GM18870 (cell line): ENCODE data around the gene C1orf50.
"Not testable (repeated sequence)": the region's sequence is repeated elsewhere in the genome, so short reads cannot be mapped to it uniquely, and the experiment has no call there.

Experiments used
- ATAC-seq: cut with Tn5 transposase; IDR thresholded peaks from one replicate; pipeline ENCODE4 v1.9.1; 2021; ENCODE audit warnings: moderate library complexity; ENCODE audit not compliant: unreplicated experiment

The C1orf50 gene

GRCh38 chr1:42766741-42767509, at the start of gene C1orf50, which contains the start of gene P3H1:
C1orf50 (plus strand) TSS chr1:42767249; CDS start chr1:42767312, 63 bp downstream.
P3H1 (minus strand) TSS chr1:42767028; CDS start chr1:42766971, 57 bp downstream.
- peak; percentile 92 for ATAC-seq

DNA sequence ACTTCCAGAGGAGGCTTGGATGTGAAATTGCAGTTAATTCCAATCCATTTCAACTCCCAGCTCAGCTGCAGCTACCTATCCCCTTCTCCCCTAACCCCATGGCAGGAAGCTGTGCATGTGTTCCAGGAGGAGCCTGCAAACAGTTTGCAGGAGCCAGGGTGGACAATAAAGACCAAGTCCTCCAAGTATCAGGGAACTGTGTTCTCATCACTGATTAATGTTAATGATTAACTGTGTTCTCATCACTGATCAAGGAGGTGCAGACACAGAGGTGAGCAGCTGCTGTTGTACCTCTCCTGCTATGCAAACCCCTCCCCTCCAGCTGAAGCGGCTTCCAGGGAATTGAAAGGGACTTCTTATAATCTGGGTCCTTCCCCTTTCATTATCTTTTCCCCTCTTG, 46.2 kb upstream of the C1orf50 start:
- ATAC-seq: no peak

DNA sequence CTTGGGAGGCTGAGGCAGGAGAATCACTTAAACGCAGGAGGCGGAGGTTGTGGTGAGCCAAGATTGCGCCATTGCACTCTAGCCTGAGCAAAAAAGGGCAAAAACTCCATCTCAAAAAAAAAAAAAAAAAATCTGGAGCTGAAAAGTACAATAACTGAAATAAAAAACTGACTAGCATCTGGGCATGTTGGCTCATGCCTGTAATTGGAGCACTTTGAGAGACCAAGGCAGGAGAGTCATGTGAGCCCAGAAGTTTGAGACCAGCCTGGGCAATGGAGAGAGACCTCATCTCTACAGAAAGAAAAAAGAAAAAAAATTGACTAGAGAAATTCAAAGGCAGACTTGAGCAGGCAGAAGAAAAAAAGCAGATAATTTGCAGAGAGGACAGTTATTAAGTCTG, 45.1 kb upstream of the C1orf50 start:
- ATAC-seq: no peak

GRCh38 chr1:42722403-42722802, 44.6 kb upstream of the C1orf50 start:
- not testable (repeated sequence) for ATAC-seq

GRCh38 chr1:42723511-42723910, 43.5 kb upstream of the C1orf50 start:
- ATAC-seq: no peak

DNA sequence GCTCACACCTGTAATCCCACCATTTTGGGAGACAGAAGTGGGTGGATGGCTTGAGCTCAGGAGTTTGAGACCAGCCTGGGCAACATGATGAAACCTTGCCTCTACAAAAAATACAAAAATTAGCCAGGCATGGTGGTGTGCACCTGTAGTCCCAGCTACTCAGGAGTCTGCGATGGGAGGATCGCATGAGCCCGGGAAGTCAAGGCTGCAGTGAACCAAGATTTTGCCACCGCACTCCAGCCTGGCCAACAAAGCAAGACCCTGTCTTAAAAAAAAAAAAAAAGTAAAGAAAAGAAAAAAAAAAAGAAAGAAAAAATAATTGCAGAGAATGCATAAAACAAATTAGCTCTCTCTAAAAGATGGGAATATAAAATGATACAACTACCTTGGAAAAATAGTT, 41.2 kb upstream of the C1orf50 start:
- not testable (repeated sequence) for ATAC-seq

DNA sequence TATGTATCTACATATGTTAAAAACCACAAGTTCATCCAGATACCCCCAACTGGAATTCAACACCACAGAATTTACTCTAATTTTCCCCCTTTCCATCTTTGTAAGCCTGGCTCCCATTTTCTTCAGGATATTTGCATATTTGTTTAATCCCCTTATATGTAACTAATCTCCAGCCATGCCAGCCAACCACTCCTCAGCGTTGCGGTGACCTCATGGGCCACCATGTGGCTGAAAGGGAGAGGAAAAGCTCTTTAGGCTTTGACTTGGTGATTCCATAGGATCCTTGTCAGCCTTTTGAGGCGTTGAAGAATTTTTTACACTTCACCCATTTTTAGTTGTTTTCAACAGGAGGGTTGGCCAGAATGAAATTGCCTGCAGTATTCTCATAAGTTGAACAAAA, 37.0 kb upstream of the C1orf50 start:
- ATAC-seq: no peak

DNA sequence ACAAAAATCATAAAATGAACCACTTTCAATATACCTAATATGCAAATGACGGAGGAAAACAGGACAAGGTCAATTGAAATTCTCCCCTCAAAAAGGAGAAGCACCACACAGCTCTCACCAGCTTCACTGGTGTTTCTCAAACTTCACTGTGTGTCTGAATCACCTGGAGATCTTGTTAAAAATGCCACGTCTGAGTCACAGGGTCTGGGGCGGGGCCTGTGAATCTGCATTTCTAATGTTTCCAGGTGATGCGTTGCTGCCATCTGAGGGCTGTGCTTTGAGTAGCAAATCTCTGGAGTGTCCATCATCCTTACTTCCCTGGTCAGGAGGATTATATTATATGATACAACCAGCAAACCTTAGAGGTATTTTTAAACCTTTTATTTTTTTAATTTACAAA, 36.1 kb upstream of the C1orf50 start:
- ATAC-seq: no peak

GRCh38 chr1:42731585-42731984, 35.5 kb upstream of the C1orf50 start:
- no peak for ATAC-seq

- ATAC-seq: no peak
These were observed 34.8 kb upstream of the C1orf50 start for GRCh38 chr1:42732126-42732680.

DNA sequence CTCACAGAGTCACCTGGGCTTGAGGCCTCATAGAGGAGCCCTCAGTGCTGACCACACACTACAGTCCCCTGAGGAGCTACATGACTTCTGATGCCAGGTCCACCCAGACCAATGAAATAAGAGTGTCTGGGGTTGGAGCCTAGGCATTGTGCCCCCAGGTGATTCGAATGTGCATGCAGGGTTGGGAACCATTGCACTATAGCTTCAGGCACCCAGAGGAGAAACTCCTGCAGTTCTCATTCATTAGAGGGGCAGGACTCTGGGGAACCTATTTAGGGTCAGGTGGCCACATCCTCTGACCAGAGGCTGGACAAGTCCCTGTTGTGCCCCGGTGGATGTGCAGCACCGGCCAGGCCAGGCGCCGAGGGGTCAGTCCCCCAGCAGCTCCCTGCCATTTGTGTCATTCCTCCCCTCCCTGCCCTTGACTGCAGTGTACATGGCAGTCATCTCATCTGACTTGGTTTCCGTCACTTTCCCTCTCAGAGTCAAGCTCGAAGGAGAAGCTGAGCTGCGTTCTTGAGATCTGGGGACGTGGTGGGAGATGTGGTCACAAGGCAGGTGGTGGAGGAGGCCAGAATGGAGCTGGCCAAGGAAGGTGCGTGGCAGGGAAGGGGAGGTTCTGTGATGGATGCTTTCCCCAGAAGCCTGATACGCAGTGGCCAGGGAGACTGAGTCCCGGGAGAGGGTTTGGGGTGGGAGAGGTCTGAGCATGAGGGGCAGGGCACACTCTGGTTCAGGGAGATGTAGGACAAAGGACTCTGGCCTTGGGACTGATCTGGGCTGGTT, 33.4 kb upstream of the C1orf50 start:
- no peak for ATAC-seq

GRCh38 chr1:42734201-42735035, 32.6 kb upstream of the C1orf50 start:
- no peak for ATAC-seq

DNA sequence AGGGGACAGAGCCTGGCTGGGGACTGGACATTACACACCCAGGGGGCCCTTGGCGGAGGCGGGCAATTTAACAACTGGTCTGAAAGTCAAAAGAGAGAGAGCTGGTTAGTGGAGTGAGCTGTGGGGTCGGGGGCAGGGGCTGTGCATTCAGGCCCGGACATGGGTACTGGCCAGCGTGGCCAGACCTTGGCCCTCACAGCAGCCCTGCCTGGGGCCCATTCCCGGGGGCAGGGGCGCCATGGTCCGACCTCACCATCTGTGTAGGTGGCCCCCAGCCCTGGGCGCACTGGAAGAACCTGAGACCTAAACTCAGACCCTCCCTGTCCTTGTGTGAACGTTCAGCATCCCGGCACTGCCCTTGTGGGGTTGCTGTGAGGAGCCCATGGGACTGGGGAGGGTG, 32.0 kb upstream of the C1orf50 start:
- ATAC-seq: no peak

DNA sequence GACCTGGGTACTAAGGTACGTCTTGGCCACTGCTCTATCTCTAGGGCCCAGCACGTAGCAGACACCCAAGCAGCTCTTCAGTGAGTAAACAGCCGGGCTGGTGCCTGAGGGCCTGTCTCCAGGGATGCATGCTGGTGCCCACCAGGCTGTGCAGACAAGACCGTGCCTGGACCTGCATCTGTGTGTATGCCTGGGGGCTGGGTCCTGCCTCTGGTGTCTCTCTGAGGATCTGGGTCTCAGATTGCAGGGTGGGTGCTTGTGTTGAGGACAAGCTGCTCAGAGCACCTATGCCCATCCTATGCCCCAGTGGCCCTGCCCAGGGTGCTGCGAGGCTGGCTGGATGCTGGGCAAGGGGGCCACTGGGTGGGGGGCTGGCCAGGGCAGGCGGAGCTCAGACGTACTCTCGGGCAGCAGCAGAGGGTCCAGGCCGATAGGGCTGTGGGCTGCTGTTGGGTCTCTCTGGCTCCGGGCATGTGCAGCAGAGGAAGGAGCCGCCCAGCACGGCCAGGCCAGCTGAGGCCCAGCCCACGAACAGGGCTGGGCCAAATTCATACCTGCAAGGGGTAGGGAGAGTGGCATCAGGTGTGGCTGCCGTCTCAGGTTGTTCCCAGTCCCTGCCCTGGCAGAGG, 31.5 kb upstream of the C1orf50 start:
- ATAC-seq: no peak

DNA sequence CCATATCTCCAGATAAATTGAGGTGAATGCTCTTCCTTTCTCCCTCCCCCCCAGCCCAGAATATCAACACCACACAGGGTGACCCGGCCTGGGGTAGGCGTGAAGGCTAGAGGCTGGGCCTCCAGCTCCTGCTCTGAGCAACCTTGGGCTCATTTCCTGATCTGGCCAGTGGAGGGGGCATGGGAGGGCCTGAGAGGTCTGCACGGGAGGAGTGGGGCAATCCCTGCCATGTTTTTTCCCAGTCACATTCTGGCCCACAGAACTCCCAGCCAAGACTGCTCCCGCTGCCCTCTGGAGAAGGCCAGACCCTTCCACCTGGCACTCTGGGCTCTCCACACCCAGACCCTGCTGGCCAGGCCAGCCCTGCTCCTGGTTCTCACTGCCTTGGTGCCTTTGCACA, 30.9 kb upstream of the C1orf50 start:
- no peak for ATAC-seq

DNA sequence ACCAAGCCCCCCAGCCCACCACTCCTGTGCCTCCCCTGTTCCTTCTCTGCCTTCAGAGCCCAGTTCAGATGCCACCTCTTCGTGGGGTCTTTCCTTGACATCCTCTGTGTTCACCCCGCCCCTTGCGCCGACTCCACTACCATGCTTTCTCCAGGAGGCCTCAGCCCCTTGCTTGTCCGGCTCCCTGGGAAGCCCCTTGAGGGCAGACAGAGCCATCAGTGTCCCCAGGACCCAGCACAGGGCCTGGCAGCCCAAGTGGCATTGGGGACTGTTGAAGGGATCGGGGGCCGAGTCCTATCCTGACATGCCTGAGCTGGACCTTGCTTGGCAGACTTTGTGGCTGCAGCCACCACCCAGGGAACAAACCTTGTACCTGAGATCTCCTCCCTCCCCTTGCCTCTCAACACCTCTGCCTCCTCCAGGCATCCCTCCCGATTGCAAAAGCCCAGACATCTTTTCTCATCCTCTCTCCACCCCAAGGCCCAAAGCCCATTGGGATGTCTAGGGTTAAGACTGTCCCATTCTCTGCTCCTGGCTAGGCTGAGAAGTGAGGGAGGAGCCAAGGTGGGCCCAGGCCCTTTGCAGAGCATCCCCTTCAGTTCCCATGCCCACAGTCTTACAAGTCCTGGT, 30.4 kb upstream of the C1orf50 start:
- ATAC-seq: no peak

GRCh38 chr1:42737257-42737656, 29.8 kb upstream of the C1orf50 start:
- ATAC-seq: no peak

GRCh38 chr1:42737986-42738677, 28.9 kb upstream of the C1orf50 start:
- ATAC-seq: no peak

DNA sequence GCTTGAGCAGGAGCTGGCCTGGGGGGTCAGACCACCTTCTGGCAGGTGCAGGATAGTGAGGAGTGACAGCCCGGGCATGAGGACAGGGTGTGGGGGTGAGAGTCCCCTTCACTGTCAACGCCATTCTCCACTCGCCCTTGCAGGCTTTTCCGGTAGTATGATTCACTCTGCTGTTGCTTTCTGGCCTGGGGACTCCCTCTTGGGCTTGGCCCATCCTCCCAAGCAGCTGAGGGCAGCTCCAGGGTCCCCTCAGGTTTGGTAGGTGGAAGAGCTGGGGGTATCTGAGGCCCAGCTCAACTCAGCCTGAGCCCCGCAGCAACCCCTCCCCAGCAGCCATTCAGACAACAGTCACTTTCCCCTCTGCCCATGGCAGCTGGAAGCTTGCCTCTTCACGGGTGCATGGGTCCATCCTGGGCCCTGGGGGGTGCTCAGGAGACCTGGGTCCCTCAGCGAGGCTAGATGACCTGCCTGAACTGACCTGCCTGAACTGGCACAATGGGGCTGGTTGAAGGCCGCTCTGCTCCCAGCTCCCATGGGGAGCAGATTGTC, 28.3 kb upstream of the C1orf50 start:
- ATAC-seq: no peak
